GM13977 (cell line): ENCODE results near the gene PARD3B.

ENCODE experiments used
- DNase-seq: peaks from one replicate; pipeline ENCODE4 v3.0.0; 2012; ENCODE audit warnings: low spot score
- in situ Hi-C: fragments of 300-500 bp; cut with MboI; formaldehyde crosslinking; loops from one replicate; pipeline ENCODE4 v1.12.0; 2022; ENCODE audit warnings: low sequenced_read_pairs, low pct_unique_long_range_greater_than_20kb, mixed read lengths, inconsistent platforms; ENCODE audit not compliant: unreplicated experiment
- TF ChIP-seq, protein P1 (sequence below): IDR thresholded peaks from 2 replicates; pipeline ENCODE4 v1.5.1; 2012; ENCODE audit warnings: mild to moderate bottlenecking, control low read depth; ENCODE audit not compliant: insufficient read depth; ENCODE audit errors: extremely low read depth, missing control alignments

Gene PARD3B

DNA sequence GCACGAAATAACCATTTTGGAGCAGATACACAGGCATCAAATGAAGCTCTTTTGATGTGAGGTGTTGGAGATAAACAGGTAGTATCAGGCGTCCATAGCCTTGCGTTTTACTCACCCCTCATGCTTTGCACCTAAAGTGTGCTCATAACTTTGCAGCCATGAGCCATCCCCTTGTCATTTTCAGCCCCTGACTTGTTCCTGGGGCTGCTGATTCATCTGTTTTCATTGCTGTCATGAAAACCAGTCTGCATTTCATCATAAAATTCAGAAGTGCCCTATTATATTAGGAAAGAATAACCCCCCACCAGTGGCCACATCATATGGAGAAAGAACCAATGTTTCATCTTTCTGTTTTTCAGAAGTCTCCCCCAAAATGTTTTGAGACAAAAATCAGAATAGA is 807.3 kb downstream of the PARD3B start:
- in situ Hi-C loops = no loop called here
- TF ChIP-seq, protein P1, sequence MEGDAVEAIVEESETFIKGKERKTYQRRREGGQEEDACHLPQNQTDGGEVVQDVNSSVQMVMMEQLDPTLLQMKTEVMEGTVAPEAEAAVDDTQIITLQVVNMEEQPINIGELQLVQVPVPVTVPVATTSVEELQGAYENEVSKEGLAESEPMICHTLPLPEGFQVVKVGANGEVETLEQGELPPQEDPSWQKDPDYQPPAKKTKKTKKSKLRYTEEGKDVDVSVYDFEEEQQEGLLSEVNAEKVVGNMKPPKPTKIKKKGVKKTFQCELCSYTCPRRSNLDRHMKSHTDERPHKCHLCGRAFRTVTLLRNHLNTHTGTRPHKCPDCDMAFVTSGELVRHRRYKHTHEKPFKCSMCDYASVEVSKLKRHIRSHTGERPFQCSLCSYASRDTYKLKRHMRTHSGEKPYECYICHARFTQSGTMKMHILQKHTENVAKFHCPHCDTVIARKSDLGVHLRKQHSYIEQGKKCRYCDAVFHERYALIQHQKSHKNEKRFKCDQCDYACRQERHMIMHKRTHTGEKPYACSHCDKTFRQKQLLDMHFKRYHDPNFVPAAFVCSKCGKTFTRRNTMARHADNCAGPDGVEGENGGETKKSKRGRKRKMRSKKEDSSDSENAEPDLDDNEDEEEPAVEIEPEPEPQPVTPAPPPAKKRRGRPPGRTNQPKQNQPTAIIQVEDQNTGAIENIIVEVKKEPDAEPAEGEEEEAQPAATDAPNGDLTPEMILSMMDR = no peak
- DNase-seq = no peak

DNA sequence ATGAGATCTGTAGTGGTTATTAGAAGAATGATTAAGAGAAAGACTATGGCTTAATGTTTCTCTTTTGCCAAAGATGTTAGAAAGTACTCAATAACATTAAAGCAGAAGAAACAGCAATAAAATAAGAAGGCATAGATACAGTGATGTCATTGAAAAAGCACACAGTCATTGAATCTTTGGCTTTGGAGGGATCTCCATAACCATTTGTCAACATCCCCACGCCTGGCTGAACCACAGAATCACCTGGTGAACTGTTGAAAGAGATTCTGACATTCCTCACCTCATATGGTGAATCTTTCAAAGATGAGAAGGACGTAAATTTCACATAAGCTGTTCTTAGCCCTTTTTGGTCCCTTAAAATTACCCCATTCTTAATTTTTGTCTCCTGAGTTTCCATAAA is 812.5 kb downstream of the PARD3B start:
- DNase-seq = no peak
- TF ChIP-seq, protein P1 = no peak
- in situ Hi-C loops = no loop called here

- in situ Hi-C loops = no loop called here
- DNase-seq = no peak
- TF ChIP-seq, protein P1 = no peak
Observed at GRCh38 chr2:205358351-205358815, 813.1 kb downstream of the PARD3B start.

- in situ Hi-C loops = no loop called here
- TF ChIP-seq, protein P1 = no peak
- DNase-seq = no peak
Observed at GRCh38 chr2:205361272-205361671, 816.0 kb downstream of the PARD3B start.

DNA sequence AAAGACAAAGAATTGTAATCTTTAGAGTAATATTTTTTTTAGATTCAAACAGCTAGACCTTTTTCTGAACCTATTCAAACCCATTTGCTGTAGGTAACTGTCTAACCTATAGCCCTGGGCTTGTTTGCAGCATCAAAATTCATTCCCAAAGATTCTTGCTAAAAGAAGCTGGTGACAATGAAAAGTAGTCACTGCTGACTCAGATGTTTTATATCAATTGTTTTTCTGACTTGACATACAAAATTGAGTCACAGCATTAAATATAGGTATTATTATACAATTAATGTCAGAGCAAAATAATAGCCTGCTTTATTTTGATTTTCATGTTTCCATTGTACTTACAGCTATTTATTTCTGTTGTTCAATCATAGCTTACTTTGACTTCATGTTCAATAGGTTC is 816.7 kb downstream of the PARD3B start:
- no peak for DNase-seq
- TF ChIP-seq, protein P1 = no peak
- in situ Hi-C loops = no loop called here

- in situ Hi-C loops = no loop called here
- TF ChIP-seq, protein P1 = no peak
- no peak for DNase-seq
Observed at GRCh38 chr2:205364261-205364660, 819.0 kb downstream of the PARD3B start.
